KMS-11 (cell line): Measurements from ENCODE around the gene PMPCA.

Experiments used
- H2AFZ ChIP-seq: fragments of 200-600 bp; sonication (generic); 2 replicates; pipeline ENCODE4 v1.6.1; 2016; ENCODE audit warnings: antibody characterized with exemption, mixed run types, low read depth
- H3K27ac ChIP-seq: fragments of 200-600 bp; sonication (generic); 2 replicates; pipeline ENCODE4 v1.6.1; 2016; ENCODE audit warnings: mild to moderate bottlenecking, mixed run types
- H3K27me3 ChIP-seq: fragments of 200-600 bp; sonication (generic); 2 replicates; pipeline ENCODE4 v1.6.1; 2017; ENCODE audit warnings: mild to moderate bottlenecking, low read depth, mixed run types, moderate library complexity; ENCODE audit not compliant: insufficient read depth
- H3K36me3 ChIP-seq: fragments of 200-600 bp; sonication (generic); 2 replicates; pipeline ENCODE4 v1.6.1; 2017; ENCODE audit warnings: mild to moderate bottlenecking, mixed run types; ENCODE audit not compliant: insufficient read depth
- H3K4me1 ChIP-seq: fragments of 200-600 bp; sonication (generic); 2 replicates; pipeline ENCODE4 v1.6.1; 2016; ENCODE audit warnings: mild to moderate bottlenecking, low read depth, mixed run types; ENCODE audit not compliant: poor library complexity, severe bottlenecking
- H3K4me2 ChIP-seq: fragments of 200-600 bp; sonication (generic); 2 replicates; pipeline ENCODE4 v1.7.0; 2016; ENCODE audit warnings: mild to moderate bottlenecking, mixed run types
- H3K4me3 ChIP-seq: fragments of 200-600 bp; sonication (generic); IDR thresholded peaks from 2 replicates; pipeline ENCODE4 v1.6.1; 2017; ENCODE audit warnings: low read depth, low read length, mixed read lengths; ENCODE audit not compliant: insufficient read depth
- H3K79me2 ChIP-seq: fragments of 200-600 bp; sonication (generic); 2 replicates; pipeline ENCODE4 v1.6.1; 2016; ENCODE audit warnings: low read depth, mixed run types; ENCODE audit not compliant: insufficient read depth
- H3K9ac ChIP-seq: fragments of 200-600 bp; sonication (generic); 2 replicates; pipeline ENCODE4 v1.6.1; 2016; ENCODE audit warnings: mild to moderate bottlenecking, mixed run types
- H4K20me1 ChIP-seq: fragments of 200-600 bp; sonication (generic); 2 replicates; pipeline ENCODE4 v1.6.1; 2016; ENCODE audit warnings: mild to moderate bottlenecking, mixed run types; ENCODE audit not compliant: insufficient read depth
- TF ChIP-seq, protein P1 (sequence below): fragments of 200-600 bp; sonication (generic); conservative IDR thresholded peaks from 2 replicates; pipeline ENCODE4 v1.6.1; 2017; ENCODE audit warnings: low read depth, mild to moderate bottlenecking, antibody characterized with exemption, low read length, moderate library complexity, mixed read lengths

Gene PMPCA

DNA sequence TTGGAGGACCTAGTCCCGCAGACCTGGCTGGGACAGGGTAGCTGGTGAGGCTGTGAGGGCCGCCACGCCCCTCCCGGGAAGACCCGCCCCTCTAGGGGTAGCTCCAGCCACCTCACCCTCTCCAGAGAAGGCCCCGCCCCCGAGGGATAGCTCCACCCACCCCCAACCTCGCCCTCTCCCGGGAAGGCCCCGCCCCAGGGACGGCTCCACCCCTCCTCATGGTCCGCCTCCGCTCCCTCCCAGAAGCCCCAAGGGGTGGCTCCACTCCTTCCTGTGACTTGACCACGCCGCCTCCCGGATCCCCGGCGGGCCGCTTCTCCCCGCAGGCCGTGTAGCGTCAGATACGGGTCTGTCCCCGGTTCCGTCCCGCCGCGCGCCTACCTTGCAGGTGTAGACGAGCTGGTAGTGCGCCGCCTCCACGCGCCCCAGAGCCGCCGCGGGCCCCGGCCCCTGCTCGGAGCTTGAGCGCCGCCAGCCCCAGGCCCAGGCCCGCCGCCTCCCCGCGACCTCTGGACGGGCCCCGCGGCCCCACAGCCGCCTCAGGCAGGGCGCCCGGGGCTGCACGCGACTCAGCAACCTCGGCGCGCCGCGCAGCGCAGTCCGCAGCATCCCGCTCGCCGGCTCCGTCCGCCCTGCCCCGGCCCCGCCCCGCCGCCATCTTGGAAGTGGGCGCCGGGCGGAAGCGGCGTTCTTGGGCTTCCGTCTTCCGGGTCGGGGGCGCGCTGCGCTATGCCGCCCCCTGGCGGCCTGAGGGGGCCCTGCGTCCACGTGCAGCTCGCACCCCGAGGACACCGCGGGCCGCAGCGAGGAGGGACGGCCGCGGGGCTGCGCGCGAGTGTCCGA is 47.1 kb upstream of the PMPCA start, which contains the start of gene DNLZ:
TSS of gene DNLZ (minus strand) at position 639 of the 843 bp plus-strand sequence. CDS start at position 609, 30 bp downstream.
- Histone ChIP-seq H3K27ac (peak within 1 kb of the TSS; percentile 72), H3K4me2 (peak within 1 kb of the TSS; percentile 37; the same call in 1 of the 2 replicates)

DNA sequence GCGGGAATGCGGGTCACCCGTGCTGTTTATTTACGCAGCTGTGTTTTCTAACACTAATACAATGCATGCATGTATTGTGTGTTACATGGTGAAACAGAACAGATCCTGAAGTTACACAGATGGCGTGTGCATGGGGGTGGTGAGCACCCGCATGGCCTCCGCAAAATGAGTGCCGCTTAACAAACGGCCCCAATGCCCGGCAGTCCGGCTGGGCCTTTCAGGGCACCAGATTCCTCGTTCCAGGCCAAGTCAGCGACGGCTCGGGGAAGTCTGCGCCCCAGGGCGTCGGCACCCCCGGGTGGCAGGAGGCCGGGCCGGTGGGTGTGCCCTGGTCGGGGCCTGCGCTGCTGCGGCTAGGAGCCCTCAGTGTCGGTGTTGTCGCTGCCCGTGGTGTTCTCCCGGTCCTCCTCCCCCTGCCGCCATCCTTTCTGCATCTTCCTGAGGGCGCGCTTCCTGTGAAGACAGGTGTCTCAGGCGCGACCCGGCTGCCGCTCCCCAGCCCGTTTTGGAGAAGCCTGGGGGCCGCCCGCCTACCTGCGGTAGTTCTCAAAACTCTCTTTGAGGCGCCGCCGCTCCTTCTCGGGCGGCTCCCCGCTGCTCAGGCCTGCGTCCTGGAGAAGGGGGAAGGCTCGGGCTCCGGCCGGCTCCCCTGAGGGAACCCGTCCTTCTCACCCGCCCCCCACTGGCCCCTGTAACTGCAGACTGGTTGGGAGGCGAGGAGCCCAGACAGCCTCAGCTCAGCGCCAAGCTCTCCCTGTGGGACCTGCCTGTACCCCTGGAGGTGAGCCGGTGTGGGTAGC is 46.3 kb upstream of the PMPCA start:
- H3K4me1 ChIP-seq = peaks cover 10% of the 10 kb centered on the region
- H4K20me1 ChIP-seq = no peaks in the 10 kb centered on the region
- H3K4me2 ChIP-seq = peak overlapping the region; percentile 37; the same call in 1 of the 2 replicates
- H3K79me2 ChIP-seq = no peaks in the 10 kb centered on the region
- H3K9ac ChIP-seq = peak overlapping the region; percentile 89; the same call in 1 of the 2 replicates
- H2AFZ ChIP-seq = 0 out of 2 replicates have a peak overlapping the region, but pooled peaks have one; percentile 42
- H3K27me3 ChIP-seq = no peaks in the 10 kb centered on the region
- H3K4me3 ChIP-seq = no peak overlapping the region
- no peak overlapping the region; the same call in 1 of the 2 replicates for H3K27ac ChIP-seq
- no peaks in the 10 kb centered on the region for H3K36me3 ChIP-seq
- TF ChIP-seq, protein P1, sequence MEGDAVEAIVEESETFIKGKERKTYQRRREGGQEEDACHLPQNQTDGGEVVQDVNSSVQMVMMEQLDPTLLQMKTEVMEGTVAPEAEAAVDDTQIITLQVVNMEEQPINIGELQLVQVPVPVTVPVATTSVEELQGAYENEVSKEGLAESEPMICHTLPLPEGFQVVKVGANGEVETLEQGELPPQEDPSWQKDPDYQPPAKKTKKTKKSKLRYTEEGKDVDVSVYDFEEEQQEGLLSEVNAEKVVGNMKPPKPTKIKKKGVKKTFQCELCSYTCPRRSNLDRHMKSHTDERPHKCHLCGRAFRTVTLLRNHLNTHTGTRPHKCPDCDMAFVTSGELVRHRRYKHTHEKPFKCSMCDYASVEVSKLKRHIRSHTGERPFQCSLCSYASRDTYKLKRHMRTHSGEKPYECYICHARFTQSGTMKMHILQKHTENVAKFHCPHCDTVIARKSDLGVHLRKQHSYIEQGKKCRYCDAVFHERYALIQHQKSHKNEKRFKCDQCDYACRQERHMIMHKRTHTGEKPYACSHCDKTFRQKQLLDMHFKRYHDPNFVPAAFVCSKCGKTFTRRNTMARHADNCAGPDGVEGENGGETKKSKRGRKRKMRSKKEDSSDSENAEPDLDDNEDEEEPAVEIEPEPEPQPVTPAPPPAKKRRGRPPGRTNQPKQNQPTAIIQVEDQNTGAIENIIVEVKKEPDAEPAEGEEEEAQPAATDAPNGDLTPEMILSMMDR = peak; percentile 24; the same call in 1 of the 2 replicates

More for the DNA sequence above, 47.1 kb upstream of the PMPCA start, which contains the start of gene DNLZ:
- Histone ChIP-seq H3K4me3 (no peak within 1 kb of the TSS), H3K79me2 (no peaks in the 10 kb centered on the region), H3K27me3 (no peaks in the 10 kb centered on the region), H3K9ac (peak within 1 kb of the TSS; percentile 89), H4K20me1 (no peaks in the 10 kb centered on the region), H2AFZ (peak within 1 kb of the TSS; percentile 42), H3K36me3 (no peaks in the 10 kb centered on the region), H3K4me1 (peaks cover 10% of the 10 kb centered on the region)
- TF ChIP-seq, protein P1 = peak; percentile 84

DNA sequence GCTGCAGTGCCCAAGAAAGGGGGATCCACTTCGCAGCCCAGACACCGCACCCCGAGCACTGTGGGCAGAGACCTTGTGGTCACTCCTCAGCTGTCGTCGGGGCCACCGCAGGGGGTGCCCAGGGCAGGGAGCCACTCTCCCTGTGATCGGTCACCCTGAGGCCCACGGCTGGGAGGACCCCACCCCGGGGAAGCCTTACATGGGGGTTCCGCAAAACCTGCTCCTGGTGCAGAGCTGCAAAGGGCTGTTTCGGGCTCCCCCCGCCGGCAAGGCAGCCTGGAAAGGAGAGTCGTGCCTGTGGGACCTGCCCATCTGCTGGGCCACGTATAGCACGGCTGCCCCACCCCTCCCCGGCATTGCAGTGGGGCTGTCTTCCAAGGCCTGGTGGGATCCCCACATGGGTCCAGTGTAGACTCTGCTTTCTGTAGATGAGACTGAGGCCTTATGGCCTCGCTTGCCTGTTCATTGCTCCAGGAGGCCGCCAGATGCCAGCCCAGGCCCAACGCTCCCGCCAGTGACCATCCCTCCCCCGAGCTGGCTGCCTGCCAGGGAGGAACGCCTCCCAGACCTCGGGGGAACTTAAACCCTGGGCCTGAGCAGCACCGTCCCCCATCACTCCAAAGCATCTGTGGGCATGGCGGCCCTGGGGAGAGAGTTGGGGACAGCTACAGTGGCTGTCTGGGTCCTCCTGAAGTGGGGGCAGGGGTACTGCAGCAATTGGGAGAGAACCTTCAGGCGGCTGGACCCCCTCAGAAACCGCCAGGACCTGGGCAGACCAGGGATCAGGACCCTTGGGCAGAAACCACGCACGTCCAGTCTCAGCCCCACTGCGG is 45.3 kb upstream of the PMPCA start:
- H3K4me1 ChIP-seq = peaks cover 10% of the 10 kb centered on the region
- H3K27ac ChIP-seq = no peak overlapping the region
- no peak overlapping the region for H2AFZ ChIP-seq
- H3K27me3 ChIP-seq = no peaks in the 10 kb centered on the region
- no peaks in the 10 kb centered on the region for H3K79me2 ChIP-seq
- no peak overlapping the region for H3K4me3 ChIP-seq
- TF ChIP-seq, protein P1 = no peak
- no peaks in the 10 kb centered on the region for H3K36me3 ChIP-seq
- no peak overlapping the region for H3K4me2 ChIP-seq
- H4K20me1 ChIP-seq = no peaks in the 10 kb centered on the region
- no peak overlapping the region for H3K9ac ChIP-seq

DNA sequence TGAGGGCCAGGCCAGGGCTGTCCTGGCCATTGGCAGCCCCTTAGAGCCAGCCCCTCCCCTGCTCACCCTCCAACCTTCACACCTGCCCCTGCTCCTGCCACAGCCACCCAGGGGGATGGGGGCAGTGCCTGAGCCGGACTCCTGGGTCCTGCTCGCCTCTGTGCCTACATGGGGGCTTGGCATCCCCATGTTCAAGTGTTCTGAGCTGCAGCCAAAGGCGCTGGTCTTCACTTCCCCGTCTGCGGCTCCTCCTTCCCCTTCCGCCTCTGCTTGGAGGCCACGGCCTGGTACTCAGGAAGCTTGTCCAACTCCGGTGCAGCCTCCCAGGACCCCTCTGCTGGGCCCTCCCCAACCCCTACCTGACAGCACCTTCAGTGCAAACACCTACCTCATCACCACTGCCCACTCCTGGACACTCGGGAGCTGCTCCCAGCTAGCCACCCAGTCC is 44.7 kb upstream of the PMPCA start:
- H3K4me2 ChIP-seq = no peak overlapping the region
- H3K27ac ChIP-seq = no peak overlapping the region

More for the DNA sequence above, 44.7 kb upstream of the PMPCA start:
- H3K4me3 ChIP-seq = no peak overlapping the region
- TF ChIP-seq, protein P1 = no peak
- H3K36me3 ChIP-seq = no peaks in the 10 kb centered on the region
- H3K9ac ChIP-seq = no peak overlapping the region
- H4K20me1 ChIP-seq = no peaks in the 10 kb centered on the region
- H3K4me1 ChIP-seq = peaks cover 10% of the 10 kb centered on the region
- no peaks in the 10 kb centered on the region for H3K27me3 ChIP-seq
- H3K79me2 ChIP-seq = no peaks in the 10 kb centered on the region
- no peak overlapping the region for H2AFZ ChIP-seq
